HG03342 (cell line): ENCODE results near the gene NOTCH2.

Source experiments
- ATAC-seq: cut with Tn5 transposase; IDR thresholded peaks from one replicate; pipeline ENCODE4 v1.9.1; 2021; ENCODE audit warnings: mild to moderate bottlenecking, moderate library complexity; ENCODE audit not compliant: unreplicated experiment

NOTCH2 gene

DNA sequence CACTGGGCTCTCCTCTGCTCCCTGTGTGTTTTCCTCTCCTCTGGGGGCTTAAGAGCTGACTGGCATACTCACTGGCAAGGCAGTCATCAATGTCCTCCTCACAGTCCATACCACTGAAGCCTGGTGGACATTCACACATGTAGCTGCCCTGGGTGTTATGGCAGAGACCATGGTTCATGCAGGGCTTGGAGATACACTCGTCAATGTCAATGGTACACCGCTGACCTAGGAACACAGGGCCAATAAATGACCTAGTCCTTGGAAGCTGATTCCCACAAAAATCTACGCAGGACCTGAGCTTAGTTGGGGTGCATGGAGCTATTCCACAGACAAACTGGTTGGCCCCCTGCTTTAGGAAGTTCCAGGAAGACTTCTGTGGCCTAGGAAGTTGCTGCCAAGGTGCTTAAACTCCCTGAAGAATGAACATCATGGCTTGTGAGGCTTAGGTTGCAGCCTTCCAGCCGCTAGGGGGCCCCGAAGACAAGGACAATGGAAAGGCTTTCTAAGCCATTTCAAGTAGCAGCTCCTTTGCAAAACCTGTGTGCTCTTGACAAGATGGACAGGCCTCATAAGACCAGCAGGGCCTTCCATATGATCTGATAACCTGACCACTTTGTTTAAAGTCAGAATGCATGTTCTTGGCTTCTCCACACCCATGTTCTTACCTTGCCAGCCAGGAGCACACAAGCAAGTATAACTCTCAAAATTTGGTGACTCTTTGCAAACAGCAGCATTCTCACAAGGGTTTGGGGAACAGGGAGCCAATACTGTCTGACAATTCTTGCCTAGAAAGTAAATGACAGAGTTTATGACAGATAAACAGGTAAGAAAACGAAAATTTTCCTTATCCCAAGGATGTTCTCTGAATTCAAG lies 120.9 kb downstream of the NOTCH2 start:
- ATAC-seq: peak; percentile 74

GRCh38 chr1:119947468-119947867 lies 122.0 kb downstream of the NOTCH2 start:
- no peak for ATAC-seq

- no peak for ATAC-seq
These were observed 122.7 kb downstream of the NOTCH2 start for GRCh38 chr1:119946724-119947123.

DNA sequence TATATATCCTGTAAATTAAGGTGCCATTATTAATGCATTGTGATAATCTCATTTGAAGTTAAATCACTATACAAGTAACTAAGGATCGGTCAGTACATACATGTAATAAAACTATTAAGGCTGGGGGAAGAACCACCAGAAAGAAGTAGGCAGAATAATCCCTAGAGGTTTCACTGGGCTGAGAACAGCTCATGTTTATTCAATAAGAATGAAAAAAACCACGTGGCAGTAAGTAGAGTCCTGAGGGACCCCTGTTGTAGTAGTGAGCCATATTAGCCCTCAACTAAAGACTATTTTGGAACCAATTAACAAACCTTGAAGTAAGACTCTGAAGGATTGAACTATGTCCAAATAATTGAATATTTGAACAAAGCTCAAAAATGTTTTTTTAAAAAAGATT lies 126.2 kb downstream of the NOTCH2 start:
- no peak for ATAC-seq

DNA sequence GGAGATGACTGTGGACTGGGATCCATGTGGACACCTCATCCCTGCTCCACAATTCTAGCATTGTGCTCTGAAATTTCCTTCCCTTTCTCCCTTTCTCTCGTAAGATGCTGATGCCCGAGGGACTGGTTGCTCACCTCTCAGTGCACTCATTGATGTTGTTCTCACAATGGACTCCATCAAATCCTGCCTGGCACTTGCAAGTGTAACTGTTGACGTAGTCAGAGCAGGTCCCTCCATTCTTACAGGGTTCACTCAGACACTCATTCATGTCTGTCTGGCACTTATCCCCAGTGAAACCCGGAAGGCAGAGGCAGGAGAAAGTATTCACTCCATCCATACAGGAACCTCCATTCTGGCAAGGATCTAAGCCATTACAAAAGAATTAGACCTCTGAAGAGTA lies 128.1 kb downstream of the NOTCH2 start:
- ATAC-seq: no peak

DNA sequence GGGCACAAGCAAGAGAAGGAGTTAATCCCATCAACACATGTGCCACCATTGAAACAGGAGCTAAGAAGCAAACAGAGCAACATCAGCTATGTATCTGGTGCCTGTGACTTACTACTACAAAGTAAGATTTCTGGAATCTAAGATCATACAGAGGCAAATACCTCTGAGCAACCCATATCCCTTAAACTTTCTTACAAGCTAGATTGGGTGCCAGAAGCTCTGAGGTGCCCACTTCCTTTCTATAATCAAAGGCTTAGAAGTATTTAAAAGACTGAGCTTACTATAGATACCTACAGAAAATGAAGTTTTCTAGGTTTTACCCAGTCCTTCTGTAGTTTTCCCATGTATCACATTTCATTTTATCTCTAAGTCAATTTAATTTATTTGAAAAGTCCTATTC lies 128.8 kb downstream of the NOTCH2 start:
- no peak for ATAC-seq

DNA sequence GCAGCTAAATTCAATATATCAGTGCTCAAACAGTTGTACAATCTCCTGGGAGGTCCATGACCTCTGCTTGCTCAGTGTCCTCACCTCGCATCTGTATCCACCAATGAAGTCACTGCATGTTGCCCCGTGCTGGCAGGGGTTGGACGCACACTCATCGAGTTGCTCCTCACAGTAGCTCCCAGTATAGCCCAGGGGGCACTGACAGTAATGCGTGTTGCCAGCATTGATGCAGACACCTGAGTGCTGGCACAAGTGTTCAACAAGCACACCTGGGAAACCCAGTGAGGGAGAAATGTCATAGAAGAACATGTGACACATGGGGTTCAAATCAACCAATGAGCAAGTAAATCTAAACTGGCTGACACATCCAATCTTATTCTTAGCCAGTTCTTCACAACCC lies 132.3 kb downstream of the NOTCH2 start:
- ATAC-seq: no peak

GRCh38 chr1:119935915-119936314 lies 133.5 kb downstream of the NOTCH2 start:
- no peak for ATAC-seq

GRCh38 chr1:119935373-119935772 lies 134.1 kb downstream of the NOTCH2 start:
- no peak for ATAC-seq

DNA sequence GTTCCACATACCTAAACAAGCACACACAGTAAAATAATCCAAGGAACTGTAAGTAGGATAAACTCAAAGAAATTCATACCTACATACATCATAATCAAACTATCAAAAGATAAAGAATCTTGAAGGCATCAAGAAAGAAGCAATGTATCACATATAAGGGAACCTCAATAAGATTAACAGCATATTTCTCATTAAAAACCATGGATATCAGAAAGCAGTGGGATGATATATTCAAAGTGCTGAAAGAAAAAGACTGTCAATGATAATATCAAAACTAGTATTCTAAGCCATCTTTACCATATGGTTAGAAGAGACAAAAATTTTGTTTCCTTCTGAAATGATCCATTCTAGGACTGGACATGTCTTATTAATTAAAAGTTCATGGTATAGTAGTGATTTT lies 136.1 kb downstream of the NOTCH2 start:
- no peak for ATAC-seq

DNA sequence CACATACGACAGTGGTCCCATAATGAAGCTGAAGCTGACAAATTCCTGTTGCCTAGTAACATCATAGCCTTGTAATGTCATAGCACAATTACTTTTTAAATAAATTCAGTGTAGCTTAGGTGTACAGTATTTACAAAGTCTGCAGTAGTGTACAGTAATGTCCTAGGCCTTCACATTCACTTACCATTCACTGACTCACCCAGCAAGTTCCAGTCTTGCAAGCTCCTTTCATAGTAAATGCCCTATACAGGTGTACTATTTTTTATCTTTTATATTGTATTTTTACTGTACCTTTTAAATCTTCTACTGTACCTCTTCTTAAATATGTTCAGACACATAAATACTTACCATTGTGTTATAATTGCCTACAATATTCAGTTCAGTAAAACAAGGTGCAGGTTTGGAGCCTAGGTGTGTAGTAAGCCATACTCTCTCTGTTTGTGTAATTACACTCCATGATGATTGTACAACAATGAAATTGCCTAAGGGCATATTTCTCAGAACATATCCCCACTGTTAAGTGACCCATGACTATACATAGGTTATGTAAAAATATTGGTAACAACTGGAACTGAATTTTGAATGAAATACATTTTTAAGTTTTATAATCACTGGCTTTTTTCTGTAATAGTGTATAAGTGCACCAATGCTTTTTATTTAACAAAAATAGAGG lies 139.7 kb downstream of the NOTCH2 start:
- no peak for ATAC-seq

GRCh38 chr1:119926553-119926952 lies 142.9 kb downstream of the NOTCH2 start:
- ATAC-seq: no peak

- ATAC-seq: no peak
These were observed 144.2 kb downstream of the NOTCH2 start for GRCh38 chr1:119924948-119925898.

DNA sequence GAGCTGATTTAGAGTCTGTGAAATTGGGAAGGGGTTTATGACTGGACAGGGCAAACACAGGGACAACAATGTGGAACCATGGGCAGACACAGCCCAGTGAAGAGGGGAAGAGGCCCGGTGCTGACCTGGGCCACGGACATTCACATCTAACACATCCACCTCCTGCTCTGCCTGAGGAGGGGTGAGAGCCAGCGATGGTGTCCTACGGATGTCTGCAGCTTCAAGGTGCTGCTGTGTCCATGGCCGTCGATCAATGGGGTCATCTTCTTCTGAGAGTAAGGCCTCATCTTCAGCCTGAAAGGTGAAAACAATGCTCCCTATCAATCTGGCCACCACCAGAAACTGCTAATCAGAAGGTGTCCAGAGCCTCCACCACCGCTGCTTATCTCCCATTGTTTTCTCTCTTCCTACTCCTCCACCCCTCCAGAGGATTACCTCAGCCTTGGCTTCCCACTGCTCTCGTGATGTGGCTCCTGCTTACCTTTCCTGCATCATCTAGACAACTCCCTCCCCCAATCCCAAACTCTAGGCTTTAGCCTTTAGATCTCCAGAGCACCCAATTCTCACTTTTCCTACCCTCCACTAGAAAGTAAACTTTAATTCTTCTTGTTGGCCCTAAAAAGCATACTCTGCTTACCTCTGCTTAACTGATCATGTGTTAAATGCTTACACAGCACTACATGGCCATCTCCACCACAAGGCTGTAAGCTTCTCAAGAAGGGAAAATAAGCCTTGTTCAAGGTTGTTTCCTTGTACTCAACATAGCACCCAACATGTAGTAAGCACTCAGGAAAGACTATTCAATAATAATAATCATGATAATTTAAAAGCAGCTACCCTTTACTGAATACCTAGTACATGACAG lies 149.1 kb downstream of the NOTCH2 start:
- ATAC-seq: no peak

- ATAC-seq: no peak
These were observed 150.2 kb downstream of the NOTCH2 start for GRCh38 chr1:119919241-119919640.

GRCh38 chr1:119918301-119918700 lies 151.2 kb downstream of the NOTCH2 start:
- no peak for ATAC-seq

DNA sequence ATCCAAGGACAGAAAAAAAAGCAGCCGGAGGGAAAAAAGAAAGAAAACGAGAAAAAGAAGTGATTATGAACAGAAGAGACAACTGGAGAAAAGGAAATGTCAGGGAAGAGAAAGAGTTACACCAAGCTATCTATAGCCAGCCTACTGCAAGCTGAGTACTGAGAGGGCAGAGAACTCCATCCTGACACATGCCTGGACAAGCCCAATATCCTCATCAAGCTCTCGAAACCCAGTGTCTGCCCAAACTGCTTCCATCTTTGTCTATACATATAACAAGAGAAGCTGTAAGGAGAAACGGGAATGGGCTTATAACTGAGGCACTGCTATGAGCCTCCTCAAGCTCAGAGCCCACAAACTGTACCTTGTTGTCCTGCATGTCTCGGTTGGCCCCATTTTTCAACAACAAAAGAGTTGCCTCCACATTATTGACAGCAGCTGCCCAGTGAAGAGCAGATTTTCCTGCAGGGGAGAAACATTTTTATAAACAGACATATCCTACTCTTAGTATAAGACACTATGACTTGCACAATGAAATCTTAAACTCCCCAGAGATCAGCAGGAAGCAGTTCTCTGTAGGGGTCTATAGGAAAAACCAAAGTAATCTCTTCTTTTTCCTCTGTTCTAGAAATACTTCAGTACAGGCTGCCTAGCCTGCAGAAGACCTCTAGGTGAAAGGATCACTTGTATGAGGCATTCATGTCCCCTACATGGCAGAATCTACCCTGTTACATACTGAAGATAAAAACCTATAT lies 152.0 kb downstream of the NOTCH2 start:
- no peak for ATAC-seq

GRCh38 chr1:119915517-119915916 lies 153.9 kb downstream of the NOTCH2 start:
- ATAC-seq: no peak

DNA sequence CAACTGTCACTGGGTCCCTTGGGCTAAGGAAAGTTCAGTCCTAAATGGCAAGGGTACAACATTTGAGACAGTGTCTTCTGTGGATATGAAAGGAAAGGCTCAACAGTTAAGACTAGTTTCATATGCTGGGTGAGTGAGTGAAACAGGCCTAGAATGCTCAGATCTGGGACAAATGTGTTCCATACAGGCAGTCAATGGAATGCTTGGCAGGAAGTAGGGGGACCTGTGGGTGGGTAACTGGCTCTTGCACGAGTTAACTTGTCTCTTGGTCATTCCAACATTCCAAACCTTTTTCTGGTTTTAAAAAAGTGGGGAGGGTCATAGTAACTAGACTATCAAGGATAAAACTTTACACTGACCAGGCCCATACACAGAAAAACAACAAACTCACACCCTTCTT lies 155.4 kb downstream of the NOTCH2 start:
- ATAC-seq: no peak

- no peak for ATAC-seq
These were observed 156.5 kb downstream of the NOTCH2 start for GRCh38 chr1:119912963-119913362.
